GM19193 (cell line): ENCODE data around the gene POC1A.

Source experiments
- POLR2A ChIP-seq: IDR thresholded peaks from 4 replicates; pipeline ENCODE4 v1.6.1; 2011; ENCODE audit not compliant: insufficient read depth, insufficient read length; ENCODE audit errors: extremely low read depth

Gene POC1A

GRCh38 chr3:52067526-52067925 lies 86.7 kb downstream of the POC1A start:
- no peak for TF ChIP-seq POLR2A

GRCh38 chr3:52067046-52067445 lies 87.2 kb downstream of the POC1A start:
- TF ChIP-seq POLR2A: no peak

GRCh38 chr3:52065264-52065756 lies 88.9 kb downstream of the POC1A start:
- no peak for TF ChIP-seq POLR2A

- TF ChIP-seq POLR2A: no peak
These were observed 89.7 kb downstream of the POC1A start for GRCh38 chr3:52064561-52064960.

- no peak for TF ChIP-seq POLR2A
These were observed 91.0 kb downstream of the POC1A start for GRCh38 chr3:52063026-52063723.

GRCh38 chr3:52062505-52062904 lies 91.7 kb downstream of the POC1A start:
- no peak for TF ChIP-seq POLR2A

- no peak for TF ChIP-seq POLR2A
These were observed 92.9 kb downstream of the POC1A start for GRCh38 chr3:52061121-52061910.

GRCh38 chr3:52059781-52060180 lies 94.4 kb downstream of the POC1A start:
- TF ChIP-seq POLR2A: no peak

- peak; percentile 2 for TF ChIP-seq POLR2A
These were observed 96.3 kb downstream of the POC1A start for GRCh38 chr3:52057812-52058495.

GRCh38 chr3:52056968-52057811 lies 97.0 kb downstream of the POC1A start:
- TF ChIP-seq POLR2A: peak; percentile 13

- peak; percentile 18 for TF ChIP-seq POLR2A
These were observed 97.7 kb downstream of the POC1A start, which contains the start of gene DUSP7 for GRCh38 chr3:52056521-52056967. Gene DUSP7, minus strand, starts transcription at chr3:52056571. Its CDS starts 205 bp downstream, at chr3:52056366.

- no peak for TF ChIP-seq POLR2A
These were observed 98.5 kb downstream of the POC1A start for GRCh38 chr3:52055537-52056351.
